ENCODE data around the gene PCYOX1L.

The PCYOX1L gene

GRCh38 chr5:149415066-149415967 is 57.5 kb downstream of the PCYOX1L start:
- peak overlapping the region in 2 of 3 experiments; percentile 6 to 13 for H3K4me3 Mint-ChIP-seq
- no peak for TF ChIP-seq CTCF (IDR thresholded peaks at IDR 0.05; ENCODE audit: unreplicated experiment in 3 of 3)
- H3K36me3 Mint-ChIP-seq (ENCODE audit: low read depth), result peaks cover 29% of the 10 kb centered on the region
- H3K9me3 Mint-ChIP-seq, result no peaks in the 10 kb centered on the region
- peak overlapping the region; percentile 94 for H3K27ac Mint-ChIP-seq
- no peaks in the 10 kb centered on the region for H3K27me3 Mint-ChIP-seq (ENCODE audit: low read depth)
- H3K4me1 Mint-ChIP-seq, result peaks cover 68% of the 10 kb centered on the region

GRCh38 chr5:149416987-149417710 is 59.3 kb downstream of the PCYOX1L start:
- Mint-ChIP-seq H3K27me3 (ENCODE audit: low read depth) (no peaks in the 10 kb centered on the region), H3K36me3 (ENCODE audit: low read depth) (peaks cover 33% of the 10 kb centered on the region), H3K27ac (peak overlapping the region; percentile 94), H3K9me3 (no peaks in the 10 kb centered on the region), H3K4me1 (peaks cover 82% of the 10 kb centered on the region), H3K4me3 (peak overlapping the region; percentile 9 to 40 (median 30))
- TF ChIP-seq CTCF (IDR thresholded peaks at IDR 0.05; ENCODE audit: unreplicated experiment in 3 of 3), result peak in 1 of 3 experiments; percentile 9

- TF ChIP-seq CTCF (IDR thresholded peaks at IDR 0.05; ENCODE audit: unreplicated experiment in 3 of 3), result no peak
- H3K27ac Mint-ChIP-seq, result peak overlapping the region; percentile 94
- peak overlapping the region; percentile 9 to 40 (median 30) for H3K4me3 Mint-ChIP-seq
- peaks cover 33% of the 10 kb centered on the region for H3K36me3 Mint-ChIP-seq (ENCODE audit: low read depth)
- no peaks in the 10 kb centered on the region for H3K9me3 Mint-ChIP-seq
- peaks cover 86% of the 10 kb centered on the region for H3K4me1 Mint-ChIP-seq
- H3K27me3 Mint-ChIP-seq (ENCODE audit: low read depth), result no peaks in the 10 kb centered on the region
Measured at GRCh38 chr5:149417711-149418368, 60.0 kb downstream of the PCYOX1L start.

GRCh38 chr5:149418910-149419531 is 61.2 kb downstream of the PCYOX1L start:
- TF ChIP-seq CTCF (IDR thresholded peaks at IDR 0.05; ENCODE audit: unreplicated experiment in 3 of 3), result no peak
- Mint-ChIP-seq H3K27me3 (ENCODE audit: low read depth) (no peaks in the 10 kb centered on the region), H3K27ac (peak overlapping the region; percentile 94), H3K4me3 (peak overlapping the region; percentile 24 to 52 (median 24)), H3K9me3 (no peaks in the 10 kb centered on the region), H3K36me3 (ENCODE audit: low read depth) (peaks cover 28% of the 10 kb centered on the region), H3K4me1 (peaks cover 86% of the 10 kb centered on the region)
